Chondrocyte (in vitro differentiated cells): ENCODE measurements around the gene VASN. TPM values are rescaled to one million over a fixed set of nuclear protein-coding genes. Genes with fewer than 3 reads are reported as not detected.
"Not testable (repeated sequence)": the region's sequence is repeated elsewhere in the genome, so short reads cannot be mapped to it uniquely, and the experiment has no call there.

Experiments
- DNase-seq: peaks from one replicate; pipeline ENCODE4 v3.0.0; 2021; ENCODE audit warnings: mixed read lengths, low spot score
- H3K27ac Mint-ChIP-seq: one replicate; pipeline ENCODE4 v1.8.0; 2021; ENCODE audit warnings: mild to moderate bottlenecking, moderate library complexity, mixed read lengths; ENCODE audit not compliant: unreplicated experiment
- H3K27me3 Mint-ChIP-seq: 2 replicates; pipeline ENCODE4 v1.8.0; 2021; ENCODE audit warnings: low read depth, mixed read lengths
- H3K36me3 Mint-ChIP-seq: 2 replicates; pipeline ENCODE4 v1.8.0; 2021; ENCODE audit warnings: low read depth, mixed read lengths
- H3K4me1 Mint-ChIP-seq: 2 replicates; pipeline ENCODE4 v1.8.0; 2021; ENCODE audit warnings: low read depth, mild to moderate bottlenecking, mixed read lengths
- H3K4me3 Mint-ChIP-seq: one replicate; pipeline ENCODE4 v1.8.0; 2021; ENCODE audit warnings: mild to moderate bottlenecking, moderate library complexity, mixed read lengths; ENCODE audit not compliant: unreplicated experiment
- H3K9me3 Mint-ChIP-seq: 2 replicates; pipeline ENCODE4 v1.8.0; 2021; ENCODE audit warnings: low read depth, mixed read lengths
- CTCF ChIP-seq: fragments of 200-600 bp; sonication (generic); IDR thresholded peaks from 2 replicates; pipeline ENCODE4 v1.5.0; 2021; ENCODE audit warnings: antibody characterized with exemption, mild to moderate bottlenecking, moderate library complexity
- total RNA-seq: library from RNA; stranded (reverse); gene quantifications from 3 replicates; pipeline ENCODE4 v1.2.1, GENCODE V29; 2021

Gene VASN
- total RNA-seq, 1 donor from 2014 or later = 82.0 TPM

DNA sequence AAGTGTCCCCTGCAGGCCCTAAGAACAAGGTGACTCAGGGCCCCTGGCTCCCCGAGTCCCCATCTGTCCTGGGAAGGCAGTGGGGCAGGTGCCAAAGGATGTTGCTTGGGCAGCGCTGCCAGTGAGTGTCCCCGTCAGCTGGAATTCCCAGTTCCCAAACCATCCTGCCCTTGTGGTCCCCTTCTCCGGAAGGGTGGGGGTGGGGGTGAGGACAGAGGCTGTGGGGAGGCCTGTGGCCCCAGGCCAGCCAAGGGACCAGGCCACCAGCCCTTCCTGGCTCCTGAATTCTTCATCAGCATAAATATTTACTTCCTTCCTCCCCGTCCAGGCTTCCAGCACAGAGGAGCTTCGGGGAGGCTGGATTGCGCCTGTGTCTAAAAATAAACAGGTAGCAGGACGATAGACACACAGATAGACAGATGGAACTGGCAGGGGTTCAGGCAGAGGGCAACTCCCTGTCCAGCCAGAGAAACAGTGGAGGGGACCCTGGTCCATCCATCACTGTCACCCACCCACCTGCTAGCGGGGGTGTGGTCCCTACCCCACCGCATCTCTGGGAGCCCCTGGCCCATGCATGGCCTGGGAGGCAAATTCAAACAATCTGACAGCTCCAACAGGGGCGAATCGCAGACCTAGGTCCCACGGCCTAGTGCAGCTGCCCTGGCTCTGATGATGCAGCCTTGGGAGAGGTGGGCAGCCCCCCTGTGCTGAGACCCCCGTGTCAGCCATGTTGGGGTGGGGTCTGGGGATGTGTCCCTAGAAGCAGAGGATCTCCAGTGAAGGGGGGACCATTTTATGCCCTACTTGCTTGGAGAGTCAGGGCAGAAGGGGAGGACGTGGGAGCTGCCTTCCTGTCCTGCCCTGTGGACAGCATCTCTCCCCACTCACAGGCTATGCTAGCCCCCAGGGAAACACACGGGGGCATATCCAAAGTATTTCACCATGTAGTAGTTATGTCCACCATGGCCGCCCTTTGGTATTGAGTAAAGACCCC lies 42.6 kb upstream of the VASN start:
- no peak for DNase-seq
- peak overlapping the region; percentile 76 for H3K27ac Mint-ChIP-seq
- no peak for TF ChIP-seq CTCF
- no peaks in the 10 kb centered on the region for H3K27me3 Mint-ChIP-seq
- H3K4me1 Mint-ChIP-seq = peaks cover 46% of the 10 kb centered on the region
- H3K36me3 Mint-ChIP-seq = peaks cover 1% of the 10 kb centered on the region
- H3K9me3 Mint-ChIP-seq = no peaks in the 10 kb centered on the region
- peak overlapping the region; percentile 38 for H3K4me3 Mint-ChIP-seq

- H3K9me3 Mint-ChIP-seq = no peaks in the 10 kb centered on the region
- H3K36me3 Mint-ChIP-seq = peaks cover 6% of the 10 kb centered on the region
- no peaks in the 10 kb centered on the region for H3K27me3 Mint-ChIP-seq
- no peak for DNase-seq
- H3K4me3 Mint-ChIP-seq = no peak overlapping the region
- H3K27ac Mint-ChIP-seq = no peak overlapping the region
- peaks cover 38% of the 10 kb centered on the region for H3K4me1 Mint-ChIP-seq
- TF ChIP-seq CTCF = peak; percentile 96
Observed at GRCh38 chr16:4330277-4330874, 41.3 kb upstream of the VASN start.

DNA sequence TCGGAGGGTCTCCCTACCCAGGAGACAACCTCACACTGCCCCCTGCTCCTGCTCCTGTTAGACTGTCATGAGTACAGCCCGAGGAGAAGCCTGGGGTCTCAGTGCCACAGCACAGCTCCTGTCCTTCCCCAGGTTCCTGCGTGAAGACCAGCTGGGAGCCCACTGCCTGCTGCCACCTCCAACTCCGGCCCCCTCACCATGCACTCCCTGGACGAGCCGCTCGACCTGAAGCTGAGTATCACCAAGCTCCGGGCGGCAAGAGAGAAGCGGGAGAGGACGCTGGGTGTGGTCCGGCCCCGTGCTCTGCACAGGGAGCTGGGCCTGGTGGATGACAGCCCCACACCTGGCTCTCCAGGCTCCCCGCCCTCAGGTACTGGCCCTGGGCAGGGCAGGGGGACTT lies 39.6 kb upstream of the VASN start:
- H3K36me3 Mint-ChIP-seq = peaks cover 10% of the 10 kb centered on the region
- H3K27me3 Mint-ChIP-seq = no peaks in the 10 kb centered on the region
- no peaks in the 10 kb centered on the region for H3K9me3 Mint-ChIP-seq
- DNase-seq = no peak
- no peak overlapping the region for H3K4me3 Mint-ChIP-seq
- no peak for TF ChIP-seq CTCF
- H3K4me1 Mint-ChIP-seq = peaks cover 24% of the 10 kb centered on the region
- no peak overlapping the region for H3K27ac Mint-ChIP-seq

- peaks cover 22% of the 10 kb centered on the region for H3K4me1 Mint-ChIP-seq
- no peak for DNase-seq
- no peaks in the 10 kb centered on the region for H3K9me3 Mint-ChIP-seq
- TF ChIP-seq CTCF = no peak
- no peaks in the 10 kb centered on the region for H3K27me3 Mint-ChIP-seq
- peaks cover 10% of the 10 kb centered on the region for H3K36me3 Mint-ChIP-seq
- H3K27ac Mint-ChIP-seq = no peak overlapping the region
- no peak overlapping the region for H3K4me3 Mint-ChIP-seq
Observed at GRCh38 chr16:4332623-4333307, 38.9 kb upstream of the VASN start.

GRCh38 chr16:4333308-4333638 lies 38.4 kb upstream of the VASN start:
- no peaks in the 10 kb centered on the region for H3K27me3 Mint-ChIP-seq
- no peaks in the 10 kb centered on the region for H3K9me3 Mint-ChIP-seq
- H3K36me3 Mint-ChIP-seq = peaks cover 10% of the 10 kb centered on the region
- TF ChIP-seq CTCF = no peak
- no peak overlapping the region for H3K4me3 Mint-ChIP-seq
- H3K27ac Mint-ChIP-seq = no peak overlapping the region
- peaks cover 19% of the 10 kb centered on the region for H3K4me1 Mint-ChIP-seq
- no peak for DNase-seq

- not testable (repeated sequence) for H3K4me3 Mint-ChIP-seq, H3K9me3 Mint-ChIP-seq, H3K27ac Mint-ChIP-seq, H3K27me3 Mint-ChIP-seq, H3K36me3 Mint-ChIP-seq, DNase-seq
- H3K4me1 Mint-ChIP-seq = peaks cover 14% of the 10 kb centered on the region
Observed at GRCh38 chr16:4333714-4334113, 37.9 kb upstream of the VASN start.
